Measurements from ENCODE around the gene PPP1R8.
"Not testable (repeated sequence)": the region's sequence is repeated elsewhere in the genome, so short reads cannot be mapped to it uniquely, and the experiment has no call there.

The PPP1R8 gene

GRCh38 chr1:27830621-27831440, at the start of gene PPP1R8:
TSS of gene PPP1R8 (plus strand) at chr1:27830782. CDS start at chr1:27830836, 54 bp downstream.
- H3K4me3 ChIP-seq (ENCODE audit: low read depth, low read length) = peak within 1 kb of the TSS; percentile 96
- no peak for TF ChIP-seq CTCF (IDR thresholded peaks at IDR 0.05; ENCODE audit: control insufficient read depth, extremely low read depth, insufficient read depth)
- DNase-seq (ENCODE audit: low read depth) = peak; percentile 91

GRCh38 chr1:27782950-27783349, 47.6 kb upstream of the PPP1R8 start:
- H3K4me3 ChIP-seq (ENCODE audit: low read depth, low read length) = no peak overlapping the region
- DNase-seq (ENCODE audit: low read depth) = no peak
- no peak for TF ChIP-seq CTCF (IDR thresholded peaks at IDR 0.05; ENCODE audit: control insufficient read depth, extremely low read depth, insufficient read depth)

GRCh38 chr1:27784700-27785099, 45.9 kb upstream of the PPP1R8 start:
- DNase-seq (ENCODE audit: low read depth) = no peak
- H3K4me3 ChIP-seq (ENCODE audit: low read depth, low read length) = no peak overlapping the region
- TF ChIP-seq CTCF (IDR thresholded peaks at IDR 0.05; ENCODE audit: control insufficient read depth, extremely low read depth, insufficient read depth) = no peak

- TF ChIP-seq CTCF (IDR thresholded peaks at IDR 0.05; ENCODE audit: control insufficient read depth, extremely low read depth, insufficient read depth) = no peak
- no peak for DNase-seq (ENCODE audit: low read depth)
- H3K4me3 ChIP-seq (ENCODE audit: low read depth, low read length) = no peak overlapping the region
These were observed 44.7 kb upstream of the PPP1R8 start for GRCh38 chr1:27785781-27786455.

GRCh38 chr1:27787895-27788294, 42.7 kb upstream of the PPP1R8 start:
- no peak for TF ChIP-seq CTCF (IDR thresholded peaks at IDR 0.05; ENCODE audit: control insufficient read depth, extremely low read depth, insufficient read depth)
- no peak overlapping the region for H3K4me3 ChIP-seq (ENCODE audit: low read depth, low read length)
- DNase-seq (ENCODE audit: low read depth) = no peak

GRCh38 chr1:27789540-27790041, 41.0 kb upstream of the PPP1R8 start:
- peak; percentile 96 for DNase-seq (ENCODE audit: low read depth)
- H3K4me3 ChIP-seq (ENCODE audit: low read depth, low read length) = peak overlapping the region; percentile 0; the same call in 1 of the 2 replicates
- TF ChIP-seq CTCF (IDR thresholded peaks at IDR 0.05; ENCODE audit: control insufficient read depth, extremely low read depth, insufficient read depth) = no peak

- peak overlapping the region; percentile 0; the same call in 1 of the 2 replicates for H3K4me3 ChIP-seq (ENCODE audit: low read depth, low read length)
- DNase-seq (ENCODE audit: low read depth) = not testable (repeated sequence)
These were observed 40.3 kb upstream of the PPP1R8 start for GRCh38 chr1:27790270-27790669.
